IMR-90 (cell line): ENCODE results near the gene SLC38A3. TPM values are rescaled to one million over a fixed set of nuclear protein-coding genes. Genes with fewer than 3 reads are reported as not detected.

Experiments
- ATAC-seq: fragments of 200-7000 bp; cut with Tn5 transposase; 2 replicates; pipeline ENCODE4 v1.9.1; 2020; ENCODE audit warnings: low read depth, mild to moderate bottlenecking, moderate library complexity
- BruUV-seq: library from RNA; stranded (reverse); fragments of 400-500 nt; replicated peaks from 2 replicates; lab custom pipeline; 2021; lab: Mats Ljungman, UMichigan
- CTCF ChIA-PET: fragments of 300-600 bp; formaldehyde crosslinking; extraction: SDS; loops from one replicate; lab custom pipeline; 2021; ENCODE audit warnings: antibody characterized with exemption; lab: Yijun Ruan, JAX
- POLR2A ChIA-PET: fragments of 300-600 bp; sonication (Branson Sonifier 250); formaldehyde crosslinking; loops from one replicate; lab custom pipeline; 2022; ENCODE audit warnings: antibody characterized with exemption; ENCODE audit not compliant: unreplicated experiment; lab: Charles Lee
- DNase-seq: peaks from one replicate; pipeline ENCODE4 v3.0.0; 2013
- H2AFZ ChIP-seq: replicated peaks from 2 replicates; pipeline ENCODE3; 2013; ENCODE audit warnings: low read length, mild to moderate bottlenecking; ENCODE audit not compliant: poor library complexity
- H2AK5ac ChIP-seq: 2 replicates; pipeline ENCODE4 v1.6.1; 2013; ENCODE audit warnings: low read depth, low read length, inconsistent platforms
- H2AK9ac ChIP-seq: replicated peaks from 2 replicates; pipeline ENCODE3; 2013; ENCODE audit warnings: mild to moderate bottlenecking, low read depth, low read length, moderate library complexity; ENCODE audit not compliant: poor library complexity
- H2BK120ac ChIP-seq: 2 replicates; pipeline ENCODE4 v1.6.1; 2013; ENCODE audit warnings: low read depth, low read length, inconsistent platforms
- H2BK15ac ChIP-seq: 3 replicates; pipeline ENCODE4 v1.6.1; 2013; ENCODE audit warnings: low read depth, low read length, inconsistent platforms
- H2BK20ac ChIP-seq: 2 replicates; pipeline ENCODE4 v1.6.1; 2013; ENCODE audit warnings: low read depth, mild to moderate bottlenecking, inconsistent platforms, low read length, moderate library complexity
- H2BK5ac ChIP-seq: 2 replicates; pipeline ENCODE4 v1.6.1; 2013; ENCODE audit warnings: mild to moderate bottlenecking, low read depth, low read length, inconsistent platforms; ENCODE audit not compliant: poor library complexity, severe bottlenecking
- H3K14ac ChIP-seq: replicated peaks from 2 replicates; pipeline ENCODE4 v1.6.1; 2013; ENCODE audit warnings: low read depth, low read length, inconsistent platforms
- H3K18ac ChIP-seq: 2 replicates; pipeline ENCODE4 v1.6.1; 2013; ENCODE audit warnings: low read depth, low read length, control low read depth
- H3K23ac ChIP-seq: 2 replicates; pipeline ENCODE4 v1.6.1; 2013; ENCODE audit warnings: low read depth, low read length, inconsistent platforms
- H3K27ac ChIP-seq: 2 replicates; pipeline ENCODE4 v1.5.1; 2013; ENCODE audit warnings: mild to moderate bottlenecking, control low read depth, low read length; ENCODE audit not compliant: insufficient read depth
- H3K27me3 ChIP-seq: 2 replicates; pipeline ENCODE4 v1.6.1; 2013; ENCODE audit warnings: low read length; ENCODE audit not compliant: control insufficient read depth, insufficient read depth
- H3K36me3 ChIP-seq: 2 replicates; pipeline ENCODE4 v1.6.1; 2013; ENCODE audit warnings: low read length, mixed read lengths; ENCODE audit not compliant: control insufficient read depth, insufficient read depth
- H3K4ac ChIP-seq: 2 replicates; pipeline ENCODE4 v1.6.1; 2013; ENCODE audit warnings: low read depth, low read length, inconsistent platforms
- H3K4me1 ChIP-seq: 2 replicates; pipeline ENCODE4 v1.6.1; 2013; ENCODE audit warnings: low read length, mixed read lengths; ENCODE audit not compliant: control insufficient read depth, insufficient read depth
- H3K4me2 ChIP-seq: 2 replicates; pipeline ENCODE4 v1.6.1; 2013; ENCODE audit warnings: low read depth, mild to moderate bottlenecking, control low read depth, low read length, moderate library complexity
- H3K4me3 ChIP-seq: 2 replicates; pipeline ENCODE4 v1.5.1; 2013; ENCODE audit warnings: low read depth, mild to moderate bottlenecking, control low read depth, low read length, moderate library complexity; ENCODE audit not compliant: insufficient read depth
- H3K56ac ChIP-seq: 2 replicates; pipeline ENCODE4 v1.6.1; 2013; ENCODE audit warnings: low read length, inconsistent platforms; ENCODE audit not compliant: insufficient read depth; ENCODE audit errors: extremely low read depth
- H3K79me1 ChIP-seq, 2 experiments: 2 replicates each; pipeline ENCODE4 v1.6.1; 2013; ENCODE audit warnings: low read length in 2 of 2, inconsistent platforms in 1 of 2, low read depth in 1 of 2
- H3K9ac ChIP-seq: 2 replicates; pipeline ENCODE4 v1.6.1; 2013; ENCODE audit warnings: low read depth, low read length, control low read depth
- H3K9me1 ChIP-seq: 2 replicates; pipeline ENCODE4 v1.6.1; 2013; ENCODE audit warnings: low read length, inconsistent platforms; ENCODE audit not compliant: insufficient read depth
- H3K9me3 ChIP-seq: 2 replicates; pipeline ENCODE4 v1.6.1; 2013; ENCODE audit warnings: low read length; ENCODE audit not compliant: control insufficient read depth, insufficient read depth
- H4K20me1 ChIP-seq: 2 replicates; pipeline ENCODE4 v1.6.1; 2013; ENCODE audit warnings: low read length, inconsistent platforms; ENCODE audit not compliant: insufficient read depth
- H4K5ac ChIP-seq: 2 replicates; pipeline ENCODE4 v1.6.1; 2013; ENCODE audit warnings: mild to moderate bottlenecking, low read depth, low read length, control low read depth
- H4K8ac ChIP-seq, 2 experiments: 2 replicates each; pipeline ENCODE4 v1.6.1; 2013; ENCODE audit warnings: low read depth in 2 of 2, low read length in 2 of 2, control low read depth in 1 of 2, inconsistent platforms in 1 of 2
- H4K91ac ChIP-seq: 2 replicates; pipeline ENCODE4 v1.6.1; 2013; ENCODE audit warnings: low read depth, low read length, inconsistent platforms; ENCODE audit not compliant: insufficient read depth
- MAFK ChIP-seq: IDR thresholded peaks from 2 replicates; pipeline ENCODE4 v1.6.1; 2012; ENCODE audit warnings: low read depth, low read length, improper control_type of control experiment
- MXI1 ChIP-seq: IDR thresholded peaks from 2 replicates; pipeline ENCODE4 v1.6.1; 2012; ENCODE audit warnings: low read depth, mild to moderate bottlenecking, low read length, moderate library complexity, borderline replicate concordance
- POLR2A ChIP-seq: IDR thresholded peaks from 2 replicates; pipeline ENCODE4 v1.6.1; 2012; ENCODE audit warnings: mild to moderate bottlenecking, low read depth, low read length
- RFX5 ChIP-seq: IDR thresholded peaks from 2 replicates; pipeline ENCODE4 v1.8.0; 2012; ENCODE audit warnings: low read depth, mild to moderate bottlenecking, low read length, moderate library complexity
- WGBS, 2 experiments: methylation state at CpG; one replicate each; pipeline versions ENCODE4 v1.1.5 to v1.1.7; 2013; ENCODE audit warnings: missing lambda C conversion rate in 2 of 2; ENCODE audit not compliant: insufficient read length in 1 of 2; ENCODE audit errors: extremely low coverage in 2 of 2; 5-methylcytosine and 5-hydroxymethylcytosine counted together
- dilution Hi-C: fragments of 300-500 bp; cut with HindIII; formaldehyde crosslinking; loops from one replicate; pipeline ENCODE4 v1.14.3; 2018; ENCODE audit warnings: low sequenced_read_pairs; ENCODE audit not compliant: unreplicated experiment
- in situ Hi-C: fragments of 300-500 bp; cut with MboI; formaldehyde crosslinking; loops from 3 replicates; pipeline ENCODE4 v1.14.3; 2019; ENCODE audit warnings: low sequenced_read_pairs, inconsistent platforms, mixed read lengths
- intact Hi-C: fragments of 100-400 bp; cut with micrococcal nuclease; formaldehyde crosslinking; loops from 2 replicates; pipeline ENCODE4 v1.10.0; 2022
- polyA plus RNA-seq, 3 experiments: library from polyadenylated mRNA; depleted of rRNA; stranded (reverse); fragments of >200 nt; gene quantifications; 2 replicates each; pipeline ENCODE4 v1.2.3, GENCODE V29; 2012; ENCODE audit warnings: low replicate concordance in 1 of 3
- total RNA-seq: library from RNA; depleted of rRNA; stranded (reverse); fragments of >200 nt; gene quantifications from 2 replicates; pipeline ENCODE4 v1.2.3, GENCODE V29; 2012

Gene SLC38A3
- total and polyA plus RNA-seq, 2 of the 4 experiments (the other 2 are of a cell fraction), result 0.12 to 0.36 TPM

- BruUV-seq, result no TSS peak
- Histone ChIP-seq H3K14ac (no peak overlapping the region), H2BK20ac (no peak overlapping the region), H3K27ac (no peak overlapping the region), H3K79me1 (0 out of 4 replicates have a peak, but pooled peaks cover 0 to 2% of the 10 kb centered on the region in 2 experiments), H2AK9ac (no peak overlapping the region), H2BK15ac (no peak overlapping the region), H4K8ac (no peak overlapping the region), H4K20me1 (no peaks in the 10 kb centered on the region), H4K5ac (no peak overlapping the region), H2AFZ (no peak overlapping the region), H3K4me3 (no peak overlapping the region), H3K56ac (no peak overlapping the region), H2BK5ac (no peak overlapping the region), H3K27me3 (peaks cover 12% of the 10 kb centered on the region; the same call in 1 of the 2 replicates), H3K9ac (no peak overlapping the region), H3K18ac (no peak overlapping the region), H3K9me3 (no peaks in the 10 kb centered on the region), H3K9me1 (no peaks in the 10 kb centered on the region), H3K23ac (no peak overlapping the region), H3K4ac (no peak overlapping the region), H3K4me2 (no peak overlapping the region), H3K36me3 (no peaks in the 10 kb centered on the region), H3K4me1 (0 out of 2 replicates have a peak, but pooled peaks cover 3% of the 10 kb centered on the region), H4K91ac (no peak overlapping the region), H2BK120ac (no peak overlapping the region), H2AK5ac (no peak overlapping the region)
- no peak for DNase-seq
- TF ChIP-seq POLR2A (no peak), MXI1 (no peak), RFX5 (no peak), MAFK (no peak)
- in situ Hi-C loops (no loop called here), dilution Hi-C loops (no loop called here), intact Hi-C loops (no loop called here)
- ATAC-seq, result no peak
- no CpG with 5 or more reads among the region's 1 CpG for WGBS, 2 experiments
- CTCF ChIA-PET, result no interaction called here
- POLR2A ChIA-PET, result no interaction called here
Observed at GRCh38 chr3:50222169-50222528, 17.1 kb downstream of the SLC38A3 start.
